KMS-11 (cell line): ENCODE data around the gene NEURL1.
A peak's percentile ranks its signal among the peaks of the same experiment; 100 is the strongest.

Experiments
- H2AFZ ChIP-seq: fragments of 200-600 bp; sonication (generic); 2 replicates; pipeline ENCODE4 v1.6.1; 2016; ENCODE audit warnings: antibody characterized with exemption, mixed run types, low read depth
- H3K27ac ChIP-seq: fragments of 200-600 bp; sonication (generic); 2 replicates; pipeline ENCODE4 v1.6.1; 2016; ENCODE audit warnings: mild to moderate bottlenecking, mixed run types
- H3K27me3 ChIP-seq: fragments of 200-600 bp; sonication (generic); 2 replicates; pipeline ENCODE4 v1.6.1; 2017; ENCODE audit warnings: mild to moderate bottlenecking, low read depth, mixed run types, moderate library complexity; ENCODE audit not compliant: insufficient read depth
- H3K36me3 ChIP-seq: fragments of 200-600 bp; sonication (generic); 2 replicates; pipeline ENCODE4 v1.6.1; 2017; ENCODE audit warnings: mild to moderate bottlenecking, mixed run types; ENCODE audit not compliant: insufficient read depth
- H3K4me1 ChIP-seq: fragments of 200-600 bp; sonication (generic); 2 replicates; pipeline ENCODE4 v1.6.1; 2016; ENCODE audit warnings: mild to moderate bottlenecking, low read depth, mixed run types; ENCODE audit not compliant: poor library complexity, severe bottlenecking
- H3K4me2 ChIP-seq: fragments of 200-600 bp; sonication (generic); 2 replicates; pipeline ENCODE4 v1.7.0; 2016; ENCODE audit warnings: mild to moderate bottlenecking, mixed run types
- H3K4me3 ChIP-seq: fragments of 200-600 bp; sonication (generic); IDR thresholded peaks from 2 replicates; pipeline ENCODE4 v1.6.1; 2017; ENCODE audit warnings: low read depth, low read length, mixed read lengths; ENCODE audit not compliant: insufficient read depth
- H3K79me2 ChIP-seq: fragments of 200-600 bp; sonication (generic); 2 replicates; pipeline ENCODE4 v1.6.1; 2016; ENCODE audit warnings: low read depth, mixed run types; ENCODE audit not compliant: insufficient read depth
- H3K9ac ChIP-seq: fragments of 200-600 bp; sonication (generic); 2 replicates; pipeline ENCODE4 v1.6.1; 2016; ENCODE audit warnings: mild to moderate bottlenecking, mixed run types
- H4K20me1 ChIP-seq: fragments of 200-600 bp; sonication (generic); 2 replicates; pipeline ENCODE4 v1.6.1; 2016; ENCODE audit warnings: mild to moderate bottlenecking, mixed run types; ENCODE audit not compliant: insufficient read depth
- CTCF ChIP-seq: fragments of 200-600 bp; sonication (generic); conservative IDR thresholded peaks from 2 replicates; pipeline ENCODE4 v1.6.1; 2017; ENCODE audit warnings: low read depth, mild to moderate bottlenecking, antibody characterized with exemption, low read length, moderate library complexity, mixed read lengths

NEURL1 gene

GRCh38 chr10:103545366-103545765 is 51.9 kb downstream of the NEURL1 start:
- Histone ChIP-seq H3K79me2 (no peaks in the 10 kb centered on the region), H3K27me3 (no peaks in the 10 kb centered on the region), H3K9ac (no peak overlapping the region), H3K4me3 (no peak overlapping the region), H3K36me3 (no peaks in the 10 kb centered on the region), H4K20me1 (no peaks in the 10 kb centered on the region), H3K27ac (no peak overlapping the region), H3K4me1 (peaks cover 36% of the 10 kb centered on the region), H3K4me2 (peak overlapping the region; percentile 24; the same call in 1 of the 2 replicates), H2AFZ (no peak overlapping the region)
- no peak for TF ChIP-seq CTCF

- no peak for TF ChIP-seq CTCF
- Histone ChIP-seq H3K79me2 (no peaks in the 10 kb centered on the region), H3K27me3 (no peaks in the 10 kb centered on the region), H3K27ac (no peak overlapping the region), H4K20me1 (no peaks in the 10 kb centered on the region), H3K4me2 (peak overlapping the region; percentile 24; the same call in 1 of the 2 replicates), H3K4me3 (no peak overlapping the region), H2AFZ (no peak overlapping the region), H3K9ac (no peak overlapping the region), H3K4me1 (peaks cover 36% of the 10 kb centered on the region), H3K36me3 (no peaks in the 10 kb centered on the region)
Observed at GRCh38 chr10:103545771-103546281, 52.3 kb downstream of the NEURL1 start.

- Histone ChIP-seq H3K27ac (no peak overlapping the region), H3K9ac (no peak overlapping the region)
Observed at GRCh38 chr10:103546401-103546800, 52.9 kb downstream of the NEURL1 start.

GRCh38 chr10:103547391-103547946 is 54.0 kb downstream of the NEURL1 start:
- Histone ChIP-seq H3K27ac (no peak overlapping the region), H2AFZ (no peak overlapping the region), H3K27me3 (no peaks in the 10 kb centered on the region), H3K36me3 (no peaks in the 10 kb centered on the region), H4K20me1 (no peaks in the 10 kb centered on the region), H3K4me2 (no peak overlapping the region), H3K9ac (no peak overlapping the region), H3K79me2 (no peaks in the 10 kb centered on the region), H3K4me1 (peaks cover 29% of the 10 kb centered on the region), H3K4me3 (no peak overlapping the region)
- TF ChIP-seq CTCF, result no peak

More at GRCh38 chr10:103546401-103546800, 52.9 kb downstream of the NEURL1 start:
- Histone ChIP-seq H4K20me1 (no peaks in the 10 kb centered on the region), H3K4me2 (no peak overlapping the region; the same call in 1 of the 2 replicates), H3K4me3 (no peak overlapping the region), H3K27me3 (no peaks in the 10 kb centered on the region), H2AFZ (no peak overlapping the region), H3K36me3 (no peaks in the 10 kb centered on the region), H3K79me2 (no peaks in the 10 kb centered on the region), H3K4me1 (peaks cover 36% of the 10 kb centered on the region)
- no peak for TF ChIP-seq CTCF
